GM20000 (cell line): ENCODE measurements around the gene ART1.

Experiments used
- DNase-seq: peaks from one replicate; pipeline ENCODE4 v3.0.0; 2012; ENCODE audit warnings: low spot score
- TF ChIP-seq, protein P1 (sequence below): IDR thresholded peaks from 2 replicates; pipeline ENCODE4 v1.5.1; 2012; ENCODE audit warnings: mild to moderate bottlenecking, control low read depth; ENCODE audit errors: extremely low read depth, missing control alignments

ART1 gene

DNA sequence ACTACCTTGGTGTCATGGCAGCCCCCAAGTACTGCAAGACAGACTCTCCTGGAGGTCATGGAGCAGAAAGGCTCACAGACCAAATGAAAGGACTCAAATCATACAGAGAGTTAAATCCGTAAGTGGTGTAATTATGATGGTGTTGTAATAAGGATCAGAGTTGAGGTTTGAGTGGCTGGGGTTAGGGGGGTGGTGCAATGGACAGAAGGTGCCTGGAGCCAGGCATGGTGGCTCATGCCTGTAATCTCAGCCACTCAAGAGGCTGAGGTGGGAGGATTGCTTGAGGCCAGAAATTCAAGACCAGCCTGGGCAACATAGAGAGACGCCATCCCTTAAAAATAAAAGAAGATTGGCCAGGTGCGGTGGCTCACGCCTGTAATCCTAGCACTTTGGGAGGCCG, 21.8 kb upstream of the ART1 start:
- DNase-seq, result no peak
- TF ChIP-seq, protein P1, sequence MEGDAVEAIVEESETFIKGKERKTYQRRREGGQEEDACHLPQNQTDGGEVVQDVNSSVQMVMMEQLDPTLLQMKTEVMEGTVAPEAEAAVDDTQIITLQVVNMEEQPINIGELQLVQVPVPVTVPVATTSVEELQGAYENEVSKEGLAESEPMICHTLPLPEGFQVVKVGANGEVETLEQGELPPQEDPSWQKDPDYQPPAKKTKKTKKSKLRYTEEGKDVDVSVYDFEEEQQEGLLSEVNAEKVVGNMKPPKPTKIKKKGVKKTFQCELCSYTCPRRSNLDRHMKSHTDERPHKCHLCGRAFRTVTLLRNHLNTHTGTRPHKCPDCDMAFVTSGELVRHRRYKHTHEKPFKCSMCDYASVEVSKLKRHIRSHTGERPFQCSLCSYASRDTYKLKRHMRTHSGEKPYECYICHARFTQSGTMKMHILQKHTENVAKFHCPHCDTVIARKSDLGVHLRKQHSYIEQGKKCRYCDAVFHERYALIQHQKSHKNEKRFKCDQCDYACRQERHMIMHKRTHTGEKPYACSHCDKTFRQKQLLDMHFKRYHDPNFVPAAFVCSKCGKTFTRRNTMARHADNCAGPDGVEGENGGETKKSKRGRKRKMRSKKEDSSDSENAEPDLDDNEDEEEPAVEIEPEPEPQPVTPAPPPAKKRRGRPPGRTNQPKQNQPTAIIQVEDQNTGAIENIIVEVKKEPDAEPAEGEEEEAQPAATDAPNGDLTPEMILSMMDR, result no peak

- no peak for DNase-seq
- TF ChIP-seq, protein P1, result no peak
Observed at GRCh38 chr11:3623767-3624458, 21.0 kb upstream of the ART1 start.

DNA sequence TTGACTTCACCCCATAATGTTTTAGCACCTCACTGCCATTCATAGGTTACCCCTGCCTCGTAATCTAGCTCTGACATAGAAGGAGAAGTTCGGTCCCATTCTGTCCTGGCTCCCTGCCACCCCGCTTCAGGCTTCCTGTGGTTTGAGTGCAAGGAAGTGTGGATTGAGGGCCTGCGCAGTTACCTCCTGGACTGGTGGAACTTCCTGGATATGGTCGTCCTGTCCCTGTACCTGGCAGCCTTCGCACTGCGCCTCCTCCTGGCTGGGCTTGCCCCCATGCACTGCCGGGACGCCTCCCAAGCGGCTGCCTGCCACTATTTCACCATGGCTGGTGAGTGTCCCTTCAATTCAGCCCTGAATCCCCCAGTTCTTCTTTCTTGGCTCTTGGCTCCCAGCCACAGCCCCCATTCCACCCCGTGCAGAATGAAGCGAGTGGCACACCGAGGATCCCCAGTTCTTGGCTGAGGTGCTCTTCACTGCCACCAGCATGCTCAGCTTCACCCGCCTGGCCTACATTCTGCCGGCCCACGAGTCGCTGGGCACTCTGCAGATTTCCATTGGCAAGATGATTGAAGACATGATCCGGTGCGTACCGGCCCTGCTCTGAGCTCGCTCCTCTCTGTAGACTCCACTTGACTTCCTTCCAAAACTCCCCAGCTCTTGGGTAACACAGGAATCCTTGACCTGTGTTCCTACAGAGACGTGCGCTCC, 18.5 kb upstream of the ART1 start:
- TF ChIP-seq, protein P1, result no peak
- no peak for DNase-seq

DNA sequence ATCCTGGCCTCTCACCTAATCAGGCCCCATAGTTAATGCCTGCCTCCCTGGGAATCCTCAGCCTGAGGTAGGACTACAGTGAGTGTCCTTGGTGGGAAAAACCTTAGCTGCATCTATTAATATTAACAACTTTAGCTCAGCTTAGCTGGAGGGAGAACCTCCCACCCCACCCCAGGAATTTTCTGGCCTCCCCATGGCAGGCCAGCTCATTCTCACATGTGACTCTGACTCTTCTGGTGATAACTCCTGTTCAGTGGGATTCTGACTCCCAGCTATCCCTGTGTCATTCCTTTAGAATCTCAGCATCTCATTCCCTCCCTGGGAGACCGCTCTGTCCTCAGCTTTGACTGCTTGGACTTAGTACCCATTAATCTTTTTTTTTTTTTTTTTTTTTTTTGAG, 17.6 kb upstream of the ART1 start:
- TF ChIP-seq, protein P1, result no peak
- DNase-seq, result no peak

DNA sequence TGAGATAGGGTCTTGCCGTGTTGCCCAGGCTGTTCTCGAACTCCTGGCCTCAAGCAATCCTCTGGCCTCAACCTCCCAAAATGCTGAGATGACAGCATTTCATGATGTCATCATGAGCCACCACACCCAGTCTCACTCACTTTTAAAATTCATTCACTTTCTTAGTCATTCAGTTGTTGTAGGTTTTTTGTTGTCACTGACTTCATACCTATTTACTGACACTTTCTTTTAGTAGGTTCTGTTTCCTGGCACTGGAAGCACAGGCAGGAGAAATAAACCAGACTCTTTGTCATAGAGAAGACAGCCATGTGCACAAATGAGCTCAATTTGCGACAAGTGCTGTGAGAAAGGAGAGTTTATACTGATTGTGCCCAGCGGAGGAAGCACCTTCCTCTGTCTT, 13.6 kb upstream of the ART1 start:
- no peak for DNase-seq
- TF ChIP-seq, protein P1, result no peak

DNA sequence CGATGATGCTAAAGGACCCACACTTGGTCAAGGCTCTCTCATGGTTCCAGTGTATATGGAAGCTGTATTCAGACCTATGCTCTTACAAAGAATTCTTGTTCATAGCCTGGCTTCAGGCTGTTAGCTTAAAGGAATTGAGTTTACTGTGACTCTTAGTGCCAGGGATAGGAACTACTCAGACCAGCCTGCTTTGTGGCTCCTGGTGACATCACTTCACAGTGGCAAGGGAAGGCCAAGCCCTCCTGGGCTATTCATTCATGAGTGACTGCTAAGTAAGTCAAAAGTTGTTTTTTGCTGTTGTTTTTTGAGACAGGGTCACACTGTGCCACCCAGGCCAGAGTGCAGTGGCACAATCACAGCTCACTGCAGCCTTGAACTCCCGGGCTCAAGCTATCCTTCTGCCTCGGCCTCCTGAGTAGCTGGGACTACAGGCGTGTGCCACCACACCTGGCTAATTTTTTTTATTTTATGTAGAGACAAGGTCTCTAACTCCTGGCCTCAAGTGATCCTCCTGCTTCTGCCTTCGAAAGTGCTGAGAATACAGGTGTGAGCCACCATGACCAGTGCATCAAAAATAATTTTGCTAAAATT, 12.8 kb upstream of the ART1 start:
- no peak for DNase-seq
- TF ChIP-seq, protein P1, result no peak
